ENCODE results near the gene TMEM161B.
"Not testable (repeated sequence)": the region's sequence is repeated elsewhere in the genome, so short reads cannot be mapped to it uniquely, and the experiment has no call there.

TMEM161B gene

GRCh38 chr5:88248743-88249540, 19.7 kb downstream of the TMEM161B start:
- no peak for DNase-seq

GRCh38 chr5:88248094-88248493, 20.6 kb downstream of the TMEM161B start:
- no peak for DNase-seq

- DNase-seq = no peak
Measured at GRCh38 chr5:88245893-88246244, 22.8 kb downstream of the TMEM161B start.

GRCh38 chr5:88245241-88245892, 23.3 kb downstream of the TMEM161B start:
- DNase-seq = no peak

DNA sequence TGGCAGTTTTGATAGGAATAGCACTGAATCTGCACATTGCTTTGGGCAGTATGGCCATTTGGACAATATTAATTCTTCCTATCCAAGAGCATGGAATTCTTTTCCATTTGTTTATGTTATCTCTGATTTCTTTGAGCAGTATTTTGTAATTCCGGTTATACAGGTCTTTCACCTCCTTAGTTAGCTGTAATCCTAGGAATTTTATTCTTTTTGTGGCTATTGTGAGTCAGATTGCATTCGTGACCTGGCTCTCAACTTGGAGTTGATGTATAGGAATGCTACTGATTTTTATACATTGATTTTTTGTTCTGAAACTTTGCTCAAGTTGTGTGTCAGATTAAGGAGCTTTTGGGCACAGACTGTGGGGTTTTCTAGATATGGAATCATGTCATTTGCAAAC, 24.0 kb downstream of the TMEM161B start:
- DNase-seq = no peak

DNA sequence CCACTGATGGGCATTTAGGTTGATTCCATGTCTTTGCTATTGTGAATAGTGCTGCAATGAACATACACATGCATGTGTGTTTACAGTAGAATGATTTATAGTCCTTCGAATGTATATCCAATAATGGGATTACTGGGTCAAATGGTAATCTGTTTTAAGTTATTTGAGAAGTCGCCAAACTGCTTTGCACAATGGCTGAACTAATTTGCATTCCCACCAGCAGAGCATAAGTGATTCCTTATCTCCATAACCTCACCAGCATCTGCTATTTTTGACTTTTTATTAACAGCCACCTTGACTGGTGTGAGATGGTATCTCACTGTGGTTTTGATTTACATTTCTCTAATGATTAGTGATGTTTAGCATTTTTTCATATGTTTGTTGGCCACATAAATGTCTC, 25.2 kb downstream of the TMEM161B start:
- DNase-seq = not testable (repeated sequence)

DNA sequence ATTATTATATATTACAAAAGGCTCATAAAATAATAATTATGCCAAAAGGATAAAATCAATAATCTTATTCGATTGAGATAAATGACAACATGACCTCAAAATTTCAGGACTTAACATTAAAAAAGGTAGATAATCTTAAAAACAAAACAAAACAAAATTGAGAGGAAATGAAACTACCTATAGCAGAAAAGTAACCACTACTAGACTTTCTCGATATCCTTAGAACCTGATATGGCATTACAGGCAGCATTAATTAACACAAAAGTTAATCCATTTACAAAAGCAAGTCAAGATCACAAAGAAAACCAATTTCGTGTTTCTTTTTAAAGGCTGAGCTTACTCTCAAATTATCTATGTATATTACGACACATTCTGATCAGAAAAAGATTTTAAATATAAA, 29.9 kb downstream of the TMEM161B start:
- no peak for DNase-seq

- DNase-seq = no peak
Measured at GRCh38 chr5:88236866-88237642, 31.6 kb downstream of the TMEM161B start.

GRCh38 chr5:88235828-88236227, 32.8 kb downstream of the TMEM161B start:
- no peak for DNase-seq

GRCh38 chr5:88235346-88235745, 33.3 kb downstream of the TMEM161B start:
- no peak for DNase-seq

- DNase-seq = no peak
Measured at GRCh38 chr5:88230546-88231066, 38.0 kb downstream of the TMEM161B start.

DNA sequence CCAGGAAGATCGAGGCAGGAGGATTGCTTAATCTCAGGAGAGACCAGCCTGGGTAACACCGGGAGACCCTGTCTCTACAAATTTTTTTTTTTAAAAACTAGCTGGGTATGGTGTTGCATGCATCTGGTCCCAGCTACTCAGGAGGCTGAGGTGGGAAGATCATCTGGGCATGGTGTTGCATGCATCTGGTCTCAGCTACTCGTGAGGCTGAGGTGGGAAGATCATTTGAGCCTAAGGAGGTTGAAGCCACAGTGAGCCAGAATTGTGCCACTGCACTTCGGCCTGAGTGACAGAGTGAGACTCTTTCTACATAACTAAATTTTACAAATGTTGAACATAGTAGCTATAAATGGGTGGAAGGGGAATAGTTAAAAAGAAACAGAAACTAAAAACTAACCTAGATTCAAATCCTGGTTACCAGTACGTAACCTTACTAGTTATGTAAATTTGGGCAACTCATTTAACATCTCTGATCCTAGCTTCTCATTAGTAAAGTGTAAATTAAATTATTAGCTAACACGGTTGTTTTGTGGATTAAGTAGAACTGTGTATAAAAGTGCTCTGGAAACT, 41.7 kb downstream of the TMEM161B start:
- no peak for DNase-seq

- no peak for DNase-seq
Measured at GRCh38 chr5:88214655-88215054, 54.0 kb downstream of the TMEM161B start.

DNA sequence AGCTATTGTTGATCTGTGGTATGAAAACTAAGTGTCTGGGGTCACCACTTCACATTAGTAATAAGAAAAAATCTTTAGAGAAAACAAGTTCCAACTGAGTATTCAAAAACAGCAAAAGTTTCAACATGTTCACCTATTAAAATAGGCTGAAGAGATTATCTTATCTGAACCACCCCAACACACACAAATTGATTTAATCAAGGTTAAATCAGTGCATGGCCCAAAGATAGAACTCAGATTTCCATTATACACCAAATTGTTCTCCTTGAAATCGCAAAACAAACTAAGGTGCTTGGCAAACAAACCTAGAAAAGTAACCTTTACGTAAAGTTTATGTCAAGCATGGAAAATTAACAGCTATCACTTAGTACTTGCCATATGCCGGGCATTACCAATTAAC, 61.1 kb downstream of the TMEM161B start:
- DNase-seq = no peak

- DNase-seq = no peak
Measured at GRCh38 chr5:88203981-88204750, 64.5 kb downstream of the TMEM161B start.

DNA sequence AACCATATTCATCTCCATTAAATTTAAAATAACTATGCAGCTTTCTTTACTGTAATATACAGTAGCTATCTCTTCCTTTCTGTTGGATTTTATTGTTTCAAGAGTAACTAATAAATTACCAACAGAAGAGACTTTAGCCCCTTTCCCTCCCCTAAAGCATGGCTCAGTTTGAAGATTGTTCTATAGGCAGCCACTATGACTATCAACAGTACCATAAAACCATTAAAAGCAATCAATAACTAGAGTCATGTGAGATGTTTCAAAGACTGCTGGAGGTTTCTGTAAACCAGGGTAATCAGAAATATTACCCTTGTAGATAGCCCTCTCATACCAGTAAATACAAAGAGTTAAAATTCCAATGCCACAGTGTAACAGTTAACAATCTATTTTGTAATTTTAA, 73.0 kb downstream of the TMEM161B start:
- DNase-seq = no peak

DNA sequence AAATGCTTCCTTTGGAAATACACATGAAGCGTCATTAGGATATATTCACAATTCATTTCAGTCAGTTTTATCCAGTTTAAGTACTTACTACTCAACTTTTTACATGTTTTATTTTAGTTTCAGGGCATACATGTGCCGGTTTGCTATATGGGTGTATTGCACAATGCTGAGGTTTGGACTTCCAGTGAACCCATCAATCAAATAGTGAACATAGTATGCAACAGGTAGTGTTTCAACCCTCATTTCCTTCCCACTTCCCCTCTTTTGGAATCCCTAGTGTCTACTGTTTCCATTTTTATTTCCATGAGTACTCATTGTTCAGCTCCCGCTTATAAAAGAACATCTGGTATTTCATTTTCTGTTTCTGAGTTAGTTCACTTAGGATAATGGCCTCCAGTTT, 74.7 kb downstream of the TMEM161B start:
- no peak for DNase-seq

DNA sequence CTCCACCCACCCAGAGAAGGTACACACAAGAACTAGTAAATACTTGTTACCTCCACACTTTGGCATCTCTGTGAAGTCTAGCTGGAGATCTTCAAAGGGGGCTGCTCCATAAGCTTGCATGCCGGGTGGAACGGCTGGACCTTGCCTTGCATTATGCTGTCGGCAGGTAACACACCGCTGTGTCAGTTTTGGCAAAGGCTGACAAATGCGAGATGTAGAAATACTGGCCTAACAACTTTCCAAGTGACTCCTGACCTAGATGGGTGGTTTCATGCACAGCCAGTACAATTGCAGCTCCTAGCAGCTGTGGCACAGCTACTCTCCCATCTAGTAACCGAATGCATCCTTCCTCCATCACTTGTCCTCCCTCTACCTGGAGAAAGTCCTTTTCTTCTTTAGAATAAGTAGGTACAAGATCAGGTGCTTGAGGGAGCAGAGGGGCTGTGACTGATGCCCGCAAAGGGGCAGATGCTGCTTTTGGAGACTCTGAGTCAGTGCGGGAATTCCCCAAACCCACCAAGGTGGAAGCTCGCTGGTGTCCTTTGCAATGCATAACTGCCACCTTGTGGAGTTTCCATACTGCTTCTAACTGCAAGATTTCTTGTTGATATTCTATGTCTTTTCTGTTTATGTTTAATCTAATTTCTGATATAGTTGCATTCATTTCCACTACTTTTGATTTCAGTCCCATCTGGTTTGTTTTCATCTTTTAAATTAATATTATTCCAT, 78.4 kb downstream of the TMEM161B start:
- DNase-seq = peak; percentile 60

DNA sequence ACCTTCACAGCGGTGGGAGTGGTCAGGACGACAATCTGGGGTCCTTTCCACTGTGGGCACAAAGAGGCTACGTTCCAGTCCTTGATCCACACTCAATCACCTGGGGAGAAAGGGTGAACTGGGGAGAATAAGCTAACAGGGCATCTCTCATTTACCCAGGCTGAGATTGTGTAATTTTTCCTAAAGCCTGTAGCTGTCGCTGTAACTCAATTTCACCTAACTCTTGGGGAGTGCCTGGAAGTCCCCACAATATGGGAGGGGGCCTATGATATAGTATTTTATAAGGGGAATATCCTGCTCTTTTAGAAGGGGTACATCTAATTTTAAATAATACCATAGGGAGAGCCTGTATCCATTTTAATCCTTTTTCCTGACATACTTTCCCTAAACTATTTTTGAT, 79.2 kb downstream of the TMEM161B start:
- not testable (repeated sequence) for DNase-seq

DNA sequence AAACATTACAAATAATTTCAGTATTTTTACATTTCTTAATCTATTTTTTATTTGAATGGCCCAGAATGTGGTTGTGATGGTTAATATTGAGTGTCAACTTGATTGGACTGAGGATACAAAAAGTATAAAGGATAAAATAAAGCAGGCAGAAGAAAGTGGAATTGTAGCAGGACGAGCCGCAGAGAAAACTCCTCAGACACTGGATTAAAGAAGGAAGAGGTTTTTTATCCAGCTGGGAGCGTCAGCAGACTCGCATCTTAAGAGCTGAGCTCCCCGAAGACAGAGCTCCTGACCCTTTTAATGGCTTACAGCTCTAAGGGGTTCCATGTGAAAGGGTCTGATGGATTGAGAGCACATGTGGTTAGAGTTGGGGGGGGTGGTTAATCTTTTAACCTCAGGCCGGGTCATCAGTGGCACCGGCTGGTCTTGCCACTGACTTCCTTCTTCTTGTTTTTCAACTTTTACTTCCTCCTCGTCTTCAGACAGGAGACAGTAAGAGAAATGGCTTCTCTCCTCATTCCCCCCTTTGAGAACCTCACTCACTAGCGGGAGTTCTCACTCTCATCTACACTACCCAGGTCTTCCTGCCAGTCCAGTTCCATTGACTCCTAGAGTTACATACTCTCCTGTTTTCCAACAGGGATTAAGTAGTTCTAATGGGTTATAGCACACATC, 80.0 kb downstream of the TMEM161B start:
- no peak for DNase-seq

DNA sequence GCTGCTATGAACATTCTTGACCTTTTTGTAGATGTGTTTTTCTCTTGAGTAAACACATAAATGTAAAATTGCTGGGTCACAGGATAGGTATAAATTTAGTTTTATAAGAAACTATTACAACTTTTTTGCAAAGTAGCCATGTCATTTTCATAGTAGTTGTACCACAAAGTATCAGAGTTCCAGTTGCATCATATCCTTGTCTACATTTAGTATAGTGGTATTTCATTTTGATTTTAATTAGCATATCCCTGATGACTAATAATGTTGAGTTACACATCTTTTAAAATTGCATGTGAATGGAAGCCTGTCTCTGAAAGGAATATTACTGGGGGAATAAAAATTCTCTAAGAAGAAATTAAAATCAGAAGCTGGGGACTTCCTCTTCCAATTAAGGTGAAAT, 85.4 kb downstream of the TMEM161B start:
- DNase-seq = no peak

All from midbrain (tissue), 1 donor.